H9 (cell line): ENCODE measurements around the gene EZH2. TPM values are rescaled to one million over a fixed set of nuclear protein-coding genes. Genes with fewer than 3 reads are reported as not detected.
A peak's percentile ranks its signal among the peaks of the same experiment; 100 is the strongest.

Experiments
- DNase-seq: peaks from one replicate; pipeline ENCODE4 v3.0.0-alpha.2; 2017
- H2AFZ ChIP-seq: one replicate; pipeline ENCODE4 v1.6.1; 2013; ENCODE audit warnings: mild to moderate bottlenecking, low read length, control low read depth, moderate library complexity
- H2AK5ac ChIP-seq: 2 replicates; pipeline ENCODE4 v1.6.1; 2013; ENCODE audit warnings: low read length, control low read depth, mixed read lengths; ENCODE audit not compliant: insufficient read length
- H2BK120ac ChIP-seq: one replicate; pipeline ENCODE4 v1.6.1; 2013; ENCODE audit warnings: low read depth, mild to moderate bottlenecking, low read length, control low read depth, inconsistent platforms; ENCODE audit not compliant: poor library complexity, severe bottlenecking
- H2BK12ac ChIP-seq: 2 replicates; pipeline ENCODE4 v1.6.1; 2013; ENCODE audit warnings: low read length, control low read depth, mixed read lengths, low read depth; ENCODE audit not compliant: insufficient read length
- H2BK15ac ChIP-seq: 2 replicates; pipeline ENCODE4 v1.6.1; 2013; ENCODE audit warnings: low read depth, low read length, control low read depth
- H2BK20ac ChIP-seq: one replicate; pipeline ENCODE4 v1.6.1; 2013; ENCODE audit warnings: low read depth, mild to moderate bottlenecking, low read length, control low read depth, inconsistent platforms; ENCODE audit not compliant: poor library complexity, severe bottlenecking
- H2BK5ac ChIP-seq: 2 replicates; pipeline ENCODE4 v1.6.1; 2013; ENCODE audit warnings: low read length, control low read depth, mixed read lengths; ENCODE audit not compliant: insufficient read length
- H3K14ac ChIP-seq: 2 replicates; pipeline ENCODE4 v1.6.1; 2013; ENCODE audit warnings: low read length, control low read depth; ENCODE audit not compliant: insufficient read depth
- H3K18ac ChIP-seq: 2 replicates; pipeline ENCODE4 v1.6.1; 2013; ENCODE audit warnings: low read depth, mild to moderate bottlenecking, mixed read lengths, low read length, control low read depth; ENCODE audit not compliant: insufficient read length
- H3K23ac ChIP-seq: 2 replicates; pipeline ENCODE4 v1.6.1; 2013; ENCODE audit warnings: low read length, control low read depth, mixed read lengths, low read depth; ENCODE audit not compliant: insufficient read length
- H3K23me2 ChIP-seq: 2 replicates; pipeline ENCODE4 v1.6.1; 2013; ENCODE audit warnings: low read depth, mild to moderate bottlenecking, mixed read lengths, low read length, control low read depth; ENCODE audit not compliant: insufficient read length, poor library complexity, severe bottlenecking
- H3K27ac ChIP-seq: 2 replicates; pipeline ENCODE4 v1.5.1; 2013; ENCODE audit warnings: low read length, control low read depth, mixed read lengths, low read depth; ENCODE audit not compliant: insufficient read length
- H3K27me3 ChIP-seq: 2 replicates; pipeline ENCODE4 v1.6.1; 2013; ENCODE audit warnings: low read length, control low read depth, inconsistent platforms; ENCODE audit not compliant: insufficient read depth
- H3K4ac ChIP-seq: 2 replicates; pipeline ENCODE4 v1.6.1; 2013; ENCODE audit warnings: low read depth, mild to moderate bottlenecking, control low read depth, inconsistent platforms, low read length, moderate library complexity
- H3K4me1 ChIP-seq: 2 replicates; pipeline ENCODE4 v1.6.1; 2013; ENCODE audit warnings: low read length, control low read depth, inconsistent platforms; ENCODE audit not compliant: insufficient read depth
- H3K4me2 ChIP-seq: 2 replicates; pipeline ENCODE4 v1.6.1; 2013; ENCODE audit warnings: low read length, control low read depth, mixed read lengths; ENCODE audit not compliant: insufficient read length, insufficient read depth
- H3K56ac ChIP-seq: 2 replicates; pipeline ENCODE4 v1.6.1; 2013; ENCODE audit warnings: low read depth, mild to moderate bottlenecking, mixed read lengths, low read length, control low read depth; ENCODE audit not compliant: insufficient read length
- H3K79me1 ChIP-seq: 2 replicates; pipeline ENCODE4 v1.6.1; 2013; ENCODE audit warnings: low read depth, mild to moderate bottlenecking, moderate library complexity, low read length, control low read depth, inconsistent platforms; ENCODE audit not compliant: insufficient read depth, poor library complexity, severe bottlenecking
- H3K79me2 ChIP-seq: 2 replicates; pipeline ENCODE4 v1.6.1; 2013; ENCODE audit warnings: low read length, control low read depth, inconsistent platforms; ENCODE audit not compliant: insufficient read depth
- H3K9ac ChIP-seq: 2 replicates; pipeline ENCODE4 v1.6.1; 2013; ENCODE audit warnings: low read length, control low read depth, mixed read lengths; ENCODE audit not compliant: insufficient read length; ENCODE audit errors: extremely low read depth
- H3K9me3 ChIP-seq: one replicate; pipeline ENCODE4 v1.6.1; 2013; ENCODE audit warnings: low read depth, low read length, inconsistent platforms; ENCODE audit not compliant: control insufficient read depth
- H3T11ph ChIP-seq: one replicate; pipeline ENCODE4 v1.6.1; 2013; ENCODE audit warnings: mild to moderate bottlenecking, low read length, control low read depth, inconsistent platforms
- H4K20me1 ChIP-seq: one replicate; pipeline ENCODE4 v1.6.1; 2013; ENCODE audit not compliant: control insufficient read depth, insufficient read length, insufficient read depth
- H4K5ac ChIP-seq: 2 replicates; pipeline ENCODE4 v1.6.1; 2013; ENCODE audit warnings: low read depth, mild to moderate bottlenecking, mixed read lengths, low read length, control low read depth; ENCODE audit not compliant: insufficient read length
- H4K8ac ChIP-seq: replicated peaks from 2 replicates; pipeline ENCODE4 v1.6.1; 2013; ENCODE audit warnings: low read length, control low read depth, mixed read lengths, low read depth; ENCODE audit not compliant: insufficient read length
- H4K91ac ChIP-seq: 2 replicates; pipeline ENCODE4 v1.6.1; 2013; ENCODE audit warnings: low read depth, mild to moderate bottlenecking, moderate library complexity, mixed read lengths, low read length, control low read depth; ENCODE audit not compliant: insufficient read length
- H3K27ac Mint-ChIP-seq, 3 experiments: 2 replicates in 2 of 3; 3 replicates in 1 of 3; pipeline ENCODE4 v1.8.0; 2020 to 2021; ENCODE audit warnings: mixed read lengths in 3 of 3, mild to moderate bottlenecking in 1 of 3, moderate library complexity in 1 of 3
- H3K27me3 Mint-ChIP-seq: 2 replicates; pipeline ENCODE4 v1.8.0; 2021; ENCODE audit warnings: low read depth, mild to moderate bottlenecking, moderate library complexity, mixed read lengths
- H3K36me3 Mint-ChIP-seq, 3 experiments: 2 replicates in 2 of 3; 3 replicates in 1 of 3; pipeline ENCODE4 v1.8.0; 2020 to 2021; ENCODE audit warnings: low read depth in 3 of 3, mixed read lengths in 3 of 3; ENCODE audit not compliant: insufficient read depth in 1 of 3
- H3K4me1 Mint-ChIP-seq, 2 experiments: 2 replicates each; pipeline ENCODE4 v1.8.0; 2020; ENCODE audit warnings: mixed read lengths in 2 of 2
- H3K4me3 Mint-ChIP-seq, 2 experiments: 2 replicates in 1 of 2; 3 replicates in 1 of 2; pipeline ENCODE4 v1.8.0; 2020 to 2021; ENCODE audit warnings: mild to moderate bottlenecking in 2 of 2, mixed read lengths in 2 of 2, moderate library complexity in 1 of 2
- H3K9me3 Mint-ChIP-seq, 2 experiments: 2 replicates in 1 of 2; 3 replicates in 1 of 2; pipeline ENCODE4 v1.8.0; 2020; ENCODE audit warnings: mild to moderate bottlenecking in 2 of 2, mixed read lengths in 2 of 2, moderate library complexity in 1 of 2
- CTCF ChIP-seq: fragments of 200-600 bp; sonication (generic); conservative IDR thresholded peaks from 3 replicates; pipeline ENCODE4 v1.8.0; 2021; ENCODE audit warnings: antibody characterized with exemption, mild to moderate bottlenecking
- WGBS: extraction: QIAGEN DNeasy Blood & Tissue Kit; methylation state at CpG from one replicate; pipeline ENCODE4 v1.1.7; 2013; ENCODE audit warnings: missing lambda C conversion rate, low lambda C conversion rate, mixed read lengths; ENCODE audit not compliant: insufficient read length; ENCODE audit errors: extremely low coverage; 5-methylcytosine and 5-hydroxymethylcytosine counted together
- total RNA-seq: library from RNA; stranded (reverse); gene quantifications from 2 replicates; pipeline ENCODE4 v1.2.1, GENCODE V29; 2021

EZH2 gene
- total RNA-seq, 1 experiment from 2014 or later, result 41.3 TPM

GRCh38 chr7:148772297-148773089 lies 111.6 kb downstream of the EZH2 start:
- Histone ChIP-seq H3K4ac (no peak overlapping the region), H3K4me1 (0 out of 2 replicates have a peak, but pooled peaks cover 3% of the 10 kb centered on the region), H2BK15ac (no peak overlapping the region), H2BK12ac (no peak overlapping the region), H3K9ac (no peak overlapping the region), H3K79me1 (no peaks in the 10 kb centered on the region), H2AK5ac (no peak overlapping the region), H3K9me3 (no peaks in the 10 kb centered on the region), H3K18ac (no peak overlapping the region), H2BK20ac (no peak overlapping the region), H3K27me3 (no peaks in the 10 kb centered on the region), H2BK120ac (no peak overlapping the region), H3T11ph (no peak overlapping the region), H3K27ac (no peak overlapping the region), H4K5ac (no peak overlapping the region), H4K91ac (no peak overlapping the region), H3K23ac (no peak overlapping the region), H3K56ac (no peak overlapping the region), H3K79me2 (no peaks in the 10 kb centered on the region), H3K23me2 (no peaks in the 10 kb centered on the region), H2AFZ (no peak overlapping the region), H3K4me2 (no peak overlapping the region), H4K20me1 (no peaks in the 10 kb centered on the region), H2BK5ac (no peak overlapping the region), H4K8ac (no peak overlapping the region), H3K14ac (no peak overlapping the region)
- peaks cover 20 to 35% of the 10 kb centered on the region in 2 experiments for H3K4me1 Mint-ChIP-seq
- TF ChIP-seq CTCF, result no peak
- no peak for DNase-seq
- H3K27ac Mint-ChIP-seq, result peak overlapping the region in 2 of 3 experiments; percentile 84 to 93; a peak in 3 of 7 replicates
- no peaks in the 10 kb centered on the region for H3K27me3 Mint-ChIP-seq
- H3K36me3 Mint-ChIP-seq, result peaks cover 16 to 63% (median 50%) of the 10 kb centered on the region in 3 experiments; a peak in 6 of 7 replicates
- H3K9me3 Mint-ChIP-seq, result no peaks in the 10 kb centered on the region
- no CpG with 5 or more reads among the region's 8 CpGs for WGBS
- H3K4me3 Mint-ChIP-seq, result no peak overlapping the region
